GM19099 (cell line): ENCODE results near the gene TTYH3.

Experiments
- POLR2A ChIP-seq: IDR thresholded peaks from 3 replicates; pipeline ENCODE4 v1.6.1; 2011; ENCODE audit warnings: low read depth; ENCODE audit not compliant: insufficient read length; ENCODE audit errors: extremely low read depth

The TTYH3 gene

DNA sequence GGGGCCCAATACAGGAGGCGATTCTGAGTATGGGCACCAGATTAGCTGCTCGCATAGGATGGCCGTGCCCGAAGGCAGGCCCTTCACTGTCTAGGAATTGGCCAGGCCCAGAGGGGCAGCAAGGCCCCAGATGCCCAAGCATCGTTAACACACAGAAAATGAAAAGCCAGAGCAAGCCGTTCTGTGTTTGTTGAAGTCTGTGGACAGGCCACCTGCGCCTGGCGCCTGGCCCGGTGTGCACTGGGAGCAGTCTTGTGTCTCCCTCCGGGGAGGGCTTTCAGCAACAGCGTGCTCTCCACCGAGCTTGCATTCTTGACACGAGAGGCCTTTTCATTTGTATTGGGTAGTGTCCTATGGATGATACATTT is 34.5 kb upstream of the TTYH3 start:
- no peak for TF ChIP-seq POLR2A

GRCh38 chr7:2598154-2598823 is 33.5 kb upstream of the TTYH3 start:
- no peak for TF ChIP-seq POLR2A

DNA sequence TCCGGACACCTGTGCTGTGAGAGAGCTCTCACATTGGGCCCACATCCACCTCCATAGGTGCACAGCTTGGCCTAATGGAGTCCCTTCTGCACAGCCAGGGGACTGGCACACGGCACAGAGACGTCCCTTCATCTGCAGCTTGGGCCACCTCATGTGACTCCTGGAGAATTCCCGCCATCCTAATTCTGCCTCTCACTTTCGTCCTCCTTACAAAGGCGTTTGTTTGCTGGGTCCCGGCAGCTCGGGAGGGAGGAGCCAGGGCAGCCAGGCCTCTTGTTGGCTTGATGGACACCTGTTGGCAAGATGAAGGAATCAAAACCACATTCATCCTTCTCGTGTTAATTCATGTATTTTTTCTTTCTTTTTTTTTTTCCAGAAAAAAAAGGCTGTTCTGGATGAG is 30.7 kb upstream of the TTYH3 start:
- TF ChIP-seq POLR2A = no peak

- TF ChIP-seq POLR2A = no peak
Measured at GRCh38 chr7:2601907-2602306, 29.9 kb upstream of the TTYH3 start.

DNA sequence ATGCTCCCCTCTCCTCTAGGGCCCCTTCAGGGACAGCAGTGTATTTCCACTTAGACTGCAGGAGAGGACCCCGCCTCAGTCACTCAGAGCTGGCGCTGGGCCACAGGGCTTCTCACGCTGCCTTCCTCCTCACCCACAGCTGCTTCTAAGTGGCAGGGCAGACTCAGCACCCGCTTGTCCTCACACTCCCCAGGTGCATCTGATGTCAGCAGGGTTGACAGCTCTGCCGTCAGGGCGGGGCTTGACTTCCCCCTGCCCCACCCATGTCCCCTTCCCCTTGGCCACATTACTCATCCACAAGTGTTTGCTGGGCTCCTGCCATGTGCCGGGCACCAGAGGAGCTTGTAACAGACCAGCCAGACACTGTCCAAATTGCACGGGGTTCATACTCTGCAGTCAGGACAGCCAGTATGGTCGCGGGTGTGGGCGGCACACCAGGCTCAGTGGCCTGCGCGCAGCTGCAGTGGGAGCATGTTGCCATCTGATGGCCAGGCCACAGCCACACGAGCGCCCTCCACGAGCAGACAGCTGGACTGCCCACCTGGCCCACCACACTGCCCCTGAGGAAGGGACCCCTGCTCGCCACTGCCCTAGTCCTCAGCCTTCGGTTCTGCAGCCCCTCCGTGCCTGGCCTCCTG is 29.3 kb upstream of the TTYH3 start:
- no peak for TF ChIP-seq POLR2A

- no peak for TF ChIP-seq POLR2A
Measured at GRCh38 chr7:2603044-2603965, 28.5 kb upstream of the TTYH3 start.

- TF ChIP-seq POLR2A = no peak
Measured at GRCh38 chr7:2604608-2605174, 27.1 kb upstream of the TTYH3 start.

DNA sequence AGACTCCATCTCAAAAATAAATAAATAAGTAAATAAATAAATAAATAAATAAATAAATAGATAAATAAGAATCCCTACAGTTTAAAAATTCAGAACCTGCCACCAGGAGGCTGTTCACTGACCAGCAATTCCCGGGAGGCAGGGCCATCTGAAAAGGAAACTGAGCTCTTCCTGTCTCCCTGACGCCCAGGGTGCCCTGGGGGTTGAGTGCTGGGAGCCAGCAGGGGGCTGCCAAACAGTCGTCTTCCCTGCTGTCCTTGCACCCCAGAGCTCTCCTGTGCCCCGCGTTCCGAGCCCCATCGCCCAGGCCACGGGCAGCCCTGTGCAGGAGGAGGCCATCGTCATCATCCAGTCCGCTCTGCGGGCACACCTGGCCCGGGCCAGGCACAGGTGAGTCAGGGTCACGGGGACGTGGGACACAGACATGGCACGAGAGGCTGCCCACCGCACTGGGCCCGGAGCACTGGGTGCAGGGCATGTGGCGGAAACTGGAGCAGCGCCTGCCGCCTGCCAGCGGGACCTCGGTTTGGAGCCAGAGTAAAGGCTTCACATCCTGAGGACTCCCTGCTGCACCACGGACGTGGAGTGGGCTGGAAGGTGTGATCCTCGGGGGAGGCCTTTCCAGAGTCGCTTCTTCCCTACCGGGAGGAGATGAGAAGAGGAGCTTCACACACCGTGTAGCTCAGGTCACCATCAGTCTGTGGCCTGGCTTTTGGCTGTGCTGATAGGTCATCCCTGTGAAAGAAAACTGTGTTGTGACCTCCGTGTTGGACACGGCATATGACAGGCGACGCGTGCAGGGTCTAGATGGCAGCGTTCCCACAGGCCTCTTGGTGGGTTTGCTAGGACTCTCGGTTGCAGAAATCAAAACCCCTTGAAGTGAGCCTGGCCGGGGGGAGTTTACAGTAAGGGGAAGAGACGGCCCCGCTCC is 25.9 kb upstream of the TTYH3 start:
- no peak for TF ChIP-seq POLR2A

DNA sequence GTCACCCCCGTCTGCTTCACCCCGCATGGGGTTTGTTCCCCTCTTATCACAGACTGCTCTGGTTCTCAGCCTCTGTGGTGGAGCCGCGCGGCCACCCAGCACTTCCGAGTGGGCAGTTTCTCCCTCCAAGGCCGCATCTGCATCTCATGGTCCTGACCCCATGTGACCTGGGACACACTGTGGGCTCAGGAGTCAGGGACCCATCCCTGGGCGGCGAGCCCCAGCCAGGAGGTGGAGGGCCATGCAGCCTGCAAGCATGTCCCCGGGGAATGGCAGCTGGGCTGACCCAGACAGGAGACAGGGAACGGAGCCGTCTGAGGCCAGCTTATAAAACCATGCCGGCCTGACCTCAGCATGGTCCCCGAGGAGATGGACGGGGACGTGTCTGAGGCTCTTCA is 25.2 kb upstream of the TTYH3 start:
- no peak for TF ChIP-seq POLR2A

- TF ChIP-seq POLR2A = no peak
Measured at GRCh38 chr7:2607122-2607922, 24.5 kb upstream of the TTYH3 start.

GRCh38 chr7:2607923-2608904 is 23.6 kb upstream of the TTYH3 start:
- no peak for TF ChIP-seq POLR2A

DNA sequence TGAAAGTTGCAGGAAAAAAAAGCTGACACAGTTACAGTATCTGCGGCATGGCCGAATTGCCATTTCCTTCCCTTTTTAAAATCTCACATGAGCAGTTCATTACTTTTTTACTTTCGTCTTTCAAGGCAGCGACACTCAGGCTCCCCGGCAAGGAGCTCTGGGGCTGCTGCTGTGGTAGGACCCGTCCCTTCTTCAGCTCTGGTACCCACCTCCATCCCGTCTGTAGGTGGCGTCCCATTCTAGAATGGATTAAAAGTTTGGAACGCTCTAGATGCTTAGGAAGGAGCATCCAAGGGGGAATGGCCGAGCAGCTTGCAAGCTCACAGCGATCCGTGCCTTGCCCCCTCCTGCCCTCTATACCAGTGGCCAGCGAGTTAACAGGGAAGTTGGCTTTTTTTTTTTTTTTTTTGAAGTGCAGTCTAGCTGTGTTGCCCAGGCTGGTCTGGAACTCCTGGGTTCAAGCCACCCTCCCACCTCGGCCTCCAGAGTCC is 22.8 kb upstream of the TTYH3 start:
- TF ChIP-seq POLR2A = no peak
